ENCODE measurements around the gene RGS7BP.

- TF ChIP-seq CTCF (IDR thresholded peaks at IDR 0.05), result no peak
- no peak for TF ChIP-seq NR3C1 (CRISPR knock-in tag; conservative IDR thresholded peaks at IDR 0.05; ENCODE audit: low read depth)
- TF ChIP-seq FOXJ3 (CRISPR knock-in tag; IDR thresholded peaks at IDR 0.05; ENCODE audit: borderline replicate concordance), result no peak
- TF ChIP-seq ATF3 (CRISPR knock-in tag; conservative IDR thresholded peaks at IDR 0.05), result no peak
- TF ChIP-seq ZNF263 (CRISPR knock-in tag; IDR thresholded peaks at IDR 0.05; ENCODE audit: low read depth), result no peak
- TF ChIP-seq USF2 (CRISPR knock-in tag; IDR thresholded peaks at IDR 0.05), result no peak
- TF ChIP-seq MAX (CRISPR knock-in tag; IDR thresholded peaks at IDR 0.05), result no peak
- no peak for TF ChIP-seq NR2C2 (CRISPR knock-in tag; IDR thresholded peaks at IDR 0.05)
- TF ChIP-seq ZNF512 (CRISPR knock-in tag; IDR thresholded peaks at IDR 0.05; ENCODE audit: borderline replicate concordance), result no peak
- no peak for TF ChIP-seq ELF4 (CRISPR knock-in tag; IDR thresholded peaks at IDR 0.05; ENCODE audit: low read depth)
Observed at GRCh38 chr5:64530076-64530475, 24.3 kb downstream of the RGS7BP start.

Data from WTC11 (cell line).